GM12892 (cell line): ENCODE results near the gene SNX24.

Experiments used
- POLR2A ChIP-seq: IDR thresholded peaks from 2 replicates; pipeline ENCODE4 v1.6.1; 2011; ENCODE audit warnings: low read depth, low read length, control low read depth
- TAF1 ChIP-seq: IDR thresholded peaks from 2 replicates; pipeline ENCODE4 v1.6.1; 2011; ENCODE audit warnings: low read depth, mild to moderate bottlenecking, control low read depth, low read length, borderline replicate concordance

GRCh38 chr5:122895141-122895540 lies 49.7 kb downstream of the SNX24 start:
- TF ChIP-seq POLR2A (no peak), TAF1 (no peak)
